K562 (cell line): ENCODE data around the gene LMNA. TPM values are rescaled to one million over a fixed set of nuclear protein-coding genes. Genes with fewer than 3 reads are reported as not detected.

Source experiments
- CEBPG ChIP-seq, 3 experiments: fragments of 200-800 bp in 1 of 3; sonication (Bioruptor generic) in 1 of 3; sonication (generic) in 1 of 3; formaldehyde crosslinking in 1 of 3; IDR thresholded peaks in 2 of 3; conservative IDR thresholded peaks in 1 of 3; 2 replicates each; pipeline versions ENCODE4 v1.6.1 to v1.8.0; 2016 to 2022; ENCODE audit warnings: missing compliant biosample characterization in 2 of 3, missing genetic modification characterization in 2 of 3, mild to moderate bottlenecking in 1 of 3, missing genetic modification reagents in 1 of 3
- ERF ChIP-seq: fragments of 450-650 bp; formaldehyde crosslinking; IDR thresholded peaks from 2 replicates; pipeline ENCODE4 v1.4.0; 2020; ENCODE audit warnings: mild to moderate bottlenecking, mixed read lengths
- ETS2 ChIP-seq: IDR thresholded peaks from 2 replicates; pipeline ENCODE4 v1.6.1; 2016; ENCODE audit warnings: borderline replicate concordance, missing genetic modification characterization, mild to moderate bottlenecking, moderate library complexity, missing compliant biosample characterization; ENCODE audit not compliant: poor library complexity, severe bottlenecking
- FOXK1 ChIP-seq: sonication (generic); formaldehyde crosslinking; IDR thresholded peaks from 2 replicates; pipeline ENCODE4 v1.8.0; 2022; ENCODE audit warnings: missing genetic modification reagents, mild to moderate bottlenecking, borderline replicate concordance
- KDM1A ChIP-seq, 2 experiments: fragments of 450-650 bp; IDR thresholded peaks; 2 replicates each; pipeline ENCODE4 v1.6.1; 2016; ENCODE audit warnings: mild to moderate bottlenecking in 2 of 2
- KLF13 ChIP-seq: fragments of 450-650 bp; IDR thresholded peaks from 2 replicates; pipeline ENCODE4 v1.6.1; 2016; ENCODE audit warnings: missing genetic modification characterization, low read depth, mild to moderate bottlenecking, missing compliant biosample characterization, moderate library complexity, borderline replicate concordance
- MBD2 ChIP-seq: sonication (generic); IDR thresholded peaks from 2 replicates; pipeline ENCODE4 v1.6.1; 2016; ENCODE audit warnings: low read depth, borderline replicate concordance
- NCOA1 ChIP-seq: fragments of 450-650 bp; IDR thresholded peaks from 2 replicates; pipeline ENCODE4 v1.6.1; 2016; ENCODE audit warnings: low read depth
- NFIC ChIP-seq: fragments of 450-650 bp; IDR thresholded peaks from 2 replicates; pipeline ENCODE4 v1.6.1; 2017; ENCODE audit warnings: mild to moderate bottlenecking, inconsistent platforms
- PHF8 ChIP-seq: fragments of 200-600 bp; sonication (generic); IDR thresholded peaks from 2 replicates; pipeline ENCODE4 v1.6.1; 2012; ENCODE audit warnings: mixed run types, mild to moderate bottlenecking, inconsistent platforms, low read length, moderate library complexity, borderline replicate concordance
- SAFB ChIP-seq: fragments of 200-400 bp; formaldehyde crosslinking; IDR thresholded peaks from 2 replicates; pipeline ENCODE4 v1.6.1; 2017; ENCODE audit warnings: low read depth, low read length, borderline replicate concordance
- SETDB1 ChIP-seq: IDR thresholded peaks from one replicate; pipeline ENCODE4 v1.6.1; 2012; ENCODE audit warnings: low read length, control low read depth, inconsistent platforms
- SMARCE1 ChIP-seq: fragments of 450-650 bp; IDR thresholded peaks from 2 replicates; pipeline ENCODE4 v1.7.1; 2016; ENCODE audit warnings: mild to moderate bottlenecking
- TAF7 ChIP-seq: fragments of 450-650 bp; IDR thresholded peaks from 2 replicates; pipeline ENCODE4 v1.6.1; 2016; ENCODE audit warnings: missing genetic modification characterization, missing compliant biosample characterization
- TBL1XR1 ChIP-seq, 2 experiments: IDR thresholded peaks; 2 replicates each; pipeline ENCODE4 v1.6.1; 2012; ENCODE audit warnings: improper control_type of control experiment in 2 of 2, low read length in 2 of 2, mild to moderate bottlenecking in 1 of 2
- WHSC1 ChIP-seq: IDR thresholded peaks from one replicate; pipeline ENCODE4 v1.6.1; 2012; ENCODE audit warnings: low read length, control low read depth, inconsistent platforms
- ZNF174 ChIP-seq: fragments of 250-450 bp; sonication (Bioruptor Pico); IDR thresholded peaks from 2 replicates; pipeline ENCODE4 v1.4.0; 2020; ENCODE audit warnings: mild to moderate bottlenecking
- ZNF24 ChIP-seq: fragments of 450-650 bp; IDR thresholded peaks from 2 replicates; pipeline ENCODE4 v1.6.1; 2016
- ZNF282 ChIP-seq: sonication (generic); formaldehyde crosslinking; IDR thresholded peaks from 2 replicates; pipeline ENCODE4 v1.8.1; 2023; ENCODE audit warnings: missing genetic modification reagents
- ZNF766 ChIP-seq: fragments of 200-800 bp; sonication (Bioruptor generic); conservative IDR thresholded peaks from 2 replicates; pipeline ENCODE4 v1.6.1; 2016; ENCODE audit warnings: missing genetic modification characterization, missing compliant biosample characterization
- polyA plus RNA-seq, 8 experiments: library from polyadenylated mRNA; depleted of rRNA in 4 of 8; stranded (reverse) in 5 of 8; unstranded in 3 of 8; fragments of >200 nt; fragmentation: Nextera tagmentation in 2 of 8; fragmentation: Illumina TruSeq in 1 of 8; extraction: Ambion mirVana in 2 of 8; extraction: Trizol in 1 of 8; gene quantifications; 2 replicates each; pipeline versions ENCODE4 v1.2.1 to v1.2.3, GENCODE V29; 2011 to 2014; ENCODE audit warnings: inconsistent platforms in 1 of 8, missing spikeins in 1 of 8
- total RNA-seq, 7 experiments: library from RNA; depleted of rRNA in 6 of 7; stranded (reverse); fragments of >200 nt in 6 of 7; fragmentation: Illumina TruSeq in 2 of 7; extraction: Trizol in 2 of 7; gene quantifications; 2 replicates each; pipeline versions ENCODE4 v1.2.1 to v1.2.3, GENCODE V29; 2011 to 2021; ENCODE audit warnings: low replicate concordance in 1 of 7
- TF ChIP-seq, protein P1 (sequence below), 2 experiments: fragments of 450-650 bp; IDR thresholded peaks; 2 replicates each; pipeline ENCODE4 v1.6.1; 2016
- TF ChIP-seq, protein P2 (sequence below): fragments of 200-800 bp; sonication (Bioruptor generic); IDR thresholded peaks from 2 replicates; pipeline ENCODE4 v1.6.1; 2016; ENCODE audit warnings: missing genetic modification characterization, missing compliant biosample characterization

The LMNA gene
- total and polyA plus RNA-seq, 9 of the 15 experiments (the other 6 are each of a cell fraction or from before 2014, with no cell fraction given) = 1.00 to 347 (median 88.2) TPM

DNA sequence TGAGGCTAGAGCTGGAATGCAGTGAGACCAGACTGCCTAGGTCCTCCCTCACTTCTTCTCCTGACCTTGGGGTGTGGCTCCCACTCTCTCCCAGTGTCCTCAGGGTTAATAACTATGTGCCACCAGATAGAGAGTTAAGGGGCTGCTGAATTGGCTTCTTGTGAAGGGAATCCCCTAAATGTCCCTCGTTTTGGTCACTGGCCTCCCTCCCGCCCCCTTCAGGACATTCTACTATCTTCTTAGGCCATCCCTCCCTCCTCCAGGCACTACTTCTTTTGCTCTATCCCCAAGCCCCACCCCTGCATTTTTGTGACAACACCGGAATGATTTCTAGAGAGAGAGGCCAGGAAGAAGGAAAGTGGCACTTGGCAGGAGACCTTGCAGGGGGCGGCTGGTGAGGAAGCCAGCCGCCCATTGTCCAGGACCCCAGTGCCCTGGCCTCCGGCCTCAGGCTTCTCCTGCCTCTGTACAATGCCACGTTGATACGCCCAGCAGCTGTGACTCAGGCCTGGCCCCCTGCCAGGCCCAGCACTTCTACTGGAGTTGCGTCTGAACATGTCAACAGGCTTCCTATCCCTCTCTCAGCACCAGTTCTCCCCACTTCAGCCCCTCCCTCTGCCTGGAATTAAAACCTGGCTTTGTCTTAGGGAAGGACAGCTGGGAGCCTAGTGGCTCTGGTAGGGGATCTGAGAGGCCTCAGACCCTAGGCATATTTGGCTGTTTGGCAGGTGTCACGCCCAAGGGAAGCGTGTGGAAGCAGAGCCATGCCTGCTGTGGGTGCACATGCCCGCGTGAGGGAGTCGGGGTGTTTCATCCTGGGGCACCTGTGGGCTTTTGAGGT, 9.1 kb downstream of the LMNA start (continued):
- no peak for TF ChIP-seq WHSC1
- no peak for TF ChIP-seq CEBPG (CRISPR knock-in tag; IDR thresholded peaks at IDR 0.05)
- TF ChIP-seq CEBPG (tag; conservative IDR thresholded peaks at IDR 0.05 in 1 of 2, IDR thresholded peaks at IDR 0.05 in 1 of 2) = no peak
- no peak for TF ChIP-seq NCOA1
- peak; percentile 49; the same call in 1 of the 2 replicates for TF ChIP-seq SMARCE1
- TF ChIP-seq ZNF174 (CRISPR knock-in tag) = no peak
- TF ChIP-seq SAFB = no peak
- no peak for TF ChIP-seq ZNF282
- TF ChIP-seq MBD2 = no peak
- no peak for TF ChIP-seq ERF
- no peak for TF ChIP-seq KDM1A (IDR thresholded peaks at IDR 0.05)
- peak; percentile 91 for TF ChIP-seq FOXK1
- TF ChIP-seq TAF7 (tag) = no peak
- no peak for TF ChIP-seq SETDB1
- no peak for TF ChIP-seq TBL1XR1 (IDR thresholded peaks at IDR 0.05; ENCODE audit: low read length in 2 of 2)
- TF ChIP-seq PHF8 = peak; percentile 47; the same call in 1 of the 2 replicates
- TF ChIP-seq NFIC = peak; percentile 100
- no peak for TF ChIP-seq ZNF24
- TF ChIP-seq, protein P1, sequence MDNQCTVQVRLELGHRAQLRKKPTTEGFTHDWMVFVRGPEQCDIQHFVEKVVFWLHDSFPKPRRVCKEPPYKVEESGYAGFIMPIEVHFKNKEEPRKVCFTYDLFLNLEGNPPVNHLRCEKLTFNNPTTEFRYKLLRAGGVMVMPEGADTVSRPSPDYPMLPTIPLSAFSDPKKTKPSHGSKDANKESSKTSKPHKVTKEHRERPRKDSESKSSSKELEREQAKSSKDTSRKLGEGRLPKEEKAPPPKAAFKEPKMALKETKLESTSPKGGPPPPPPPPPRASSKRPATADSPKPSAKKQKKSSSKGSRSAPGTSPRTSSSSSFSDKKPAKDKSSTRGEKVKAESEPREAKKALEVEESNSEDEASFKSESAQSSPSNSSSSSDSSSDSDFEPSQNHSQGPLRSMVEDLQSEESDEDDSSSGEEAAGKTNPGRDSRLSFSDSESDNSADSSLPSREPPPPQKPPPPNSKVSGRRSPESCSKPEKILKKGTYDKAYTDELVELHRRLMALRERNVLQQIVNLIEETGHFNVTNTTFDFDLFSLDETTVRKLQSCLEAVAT (IDR thresholded peaks at IDR 0.05) = no peak; a peak in 1 of 4 replicates
- peak; percentile 51 for TF ChIP-seq ZNF766 (CRISPR knock-in tag)
- TF ChIP-seq ETS2 (tag) = no peak
- TF ChIP-seq, protein P2, sequence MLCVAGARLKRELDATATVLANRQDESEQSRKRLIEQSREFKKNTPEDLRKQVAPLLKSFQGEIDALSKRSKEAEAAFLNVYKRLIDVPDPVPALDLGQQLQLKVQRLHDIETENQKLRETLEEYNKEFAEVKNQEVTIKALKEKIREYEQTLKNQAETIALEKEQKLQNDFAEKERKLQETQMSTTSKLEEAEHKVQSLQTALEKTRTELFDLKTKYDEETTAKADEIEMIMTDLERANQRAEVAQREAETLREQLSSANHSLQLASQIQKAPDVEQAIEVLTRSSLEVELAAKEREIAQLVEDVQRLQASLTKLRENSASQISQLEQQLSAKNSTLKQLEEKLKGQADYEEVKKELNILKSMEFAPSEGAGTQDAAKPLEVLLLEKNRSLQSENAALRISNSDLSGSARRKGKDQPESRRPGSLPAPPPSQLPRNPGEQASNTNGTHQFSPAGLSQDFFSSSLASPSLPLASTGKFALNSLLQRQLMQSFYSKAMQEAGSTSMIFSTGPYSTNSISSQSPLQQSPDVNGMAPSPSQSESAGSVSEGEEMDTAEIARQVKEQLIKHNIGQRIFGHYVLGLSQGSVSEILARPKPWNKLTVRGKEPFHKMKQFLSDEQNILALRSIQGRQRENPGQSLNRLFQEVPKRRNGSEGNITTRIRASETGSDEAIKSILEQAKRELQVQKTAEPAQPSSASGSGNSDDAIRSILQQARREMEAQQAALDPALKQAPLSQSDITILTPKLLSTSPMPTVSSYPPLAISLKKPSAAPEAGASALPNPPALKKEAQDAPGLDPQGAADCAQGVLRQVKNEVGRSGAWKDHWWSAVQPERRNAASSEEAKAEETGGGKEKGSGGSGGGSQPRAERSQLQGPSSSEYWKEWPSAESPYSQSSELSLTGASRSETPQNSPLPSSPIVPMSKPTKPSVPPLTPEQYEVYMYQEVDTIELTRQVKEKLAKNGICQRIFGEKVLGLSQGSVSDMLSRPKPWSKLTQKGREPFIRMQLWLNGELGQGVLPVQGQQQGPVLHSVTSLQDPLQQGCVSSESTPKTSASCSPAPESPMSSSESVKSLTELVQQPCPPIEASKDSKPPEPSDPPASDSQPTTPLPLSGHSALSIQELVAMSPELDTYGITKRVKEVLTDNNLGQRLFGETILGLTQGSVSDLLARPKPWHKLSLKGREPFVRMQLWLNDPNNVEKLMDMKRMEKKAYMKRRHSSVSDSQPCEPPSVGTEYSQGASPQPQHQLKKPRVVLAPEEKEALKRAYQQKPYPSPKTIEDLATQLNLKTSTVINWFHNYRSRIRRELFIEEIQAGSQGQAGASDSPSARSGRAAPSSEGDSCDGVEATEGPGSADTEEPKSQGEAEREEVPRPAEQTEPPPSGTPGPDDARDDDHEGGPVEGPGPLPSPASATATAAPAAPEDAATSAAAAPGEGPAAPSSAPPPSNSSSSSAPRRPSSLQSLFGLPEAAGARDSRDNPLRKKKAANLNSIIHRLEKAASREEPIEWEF (CRISPR knock-in tag) = no peak
- no peak for TF ChIP-seq KLF13 (tag)
